IMR-90 (cell line): ENCODE measurements around the gene TNFRSF18. TPM values are rescaled to one million over a fixed set of nuclear protein-coding genes. Genes with fewer than 3 reads are reported as not detected.
A peak's percentile ranks its signal among the peaks of the same experiment; 100 is the strongest.

ENCODE experiments used
- ATAC-seq: fragments of 200-7000 bp; cut with Tn5 transposase; 2 replicates; pipeline ENCODE4 v1.9.1; 2020; ENCODE audit warnings: low read depth, mild to moderate bottlenecking, moderate library complexity
- Bru-seq: library from RNA; stranded (reverse); fragments of 400-500 nt; gene quantifications from one replicate; lab custom pipeline; 2021; lab: Mats Ljungman, UMichigan
- BruChase-seq, 2 experiments: library from RNA; stranded (reverse); fragments of 400-500 nt; gene quantifications; one replicate each; lab custom pipeline; 2021; lab: Mats Ljungman, UMichigan
- BruUV-seq: library from RNA; stranded (reverse); fragments of 400-500 nt; replicated peaks from 2 replicates; lab custom pipeline; 2021; lab: Mats Ljungman, UMichigan
- CTCF ChIA-PET: fragments of 300-600 bp; formaldehyde crosslinking; extraction: SDS; loops from one replicate; lab custom pipeline; 2021; ENCODE audit warnings: antibody characterized with exemption; lab: Yijun Ruan, JAX
- POLR2A ChIA-PET: fragments of 300-600 bp; sonication (Branson Sonifier 250); formaldehyde crosslinking; loops from one replicate; lab custom pipeline; 2022; ENCODE audit warnings: antibody characterized with exemption; ENCODE audit not compliant: unreplicated experiment; lab: Charles Lee
- DNase-seq: peaks from one replicate; pipeline ENCODE4 v3.0.0; 2013
- H2AFZ ChIP-seq: replicated peaks from 2 replicates; pipeline ENCODE3; 2013; ENCODE audit warnings: low read length, mild to moderate bottlenecking; ENCODE audit not compliant: poor library complexity
- H2AK5ac ChIP-seq: 2 replicates; pipeline ENCODE4 v1.6.1; 2013; ENCODE audit warnings: low read depth, low read length, inconsistent platforms
- H2AK9ac ChIP-seq: replicated peaks from 2 replicates; pipeline ENCODE3; 2013; ENCODE audit warnings: mild to moderate bottlenecking, low read depth, low read length, moderate library complexity; ENCODE audit not compliant: poor library complexity
- H2BK120ac ChIP-seq: 2 replicates; pipeline ENCODE4 v1.6.1; 2013; ENCODE audit warnings: low read depth, low read length, inconsistent platforms
- H2BK15ac ChIP-seq: 3 replicates; pipeline ENCODE4 v1.6.1; 2013; ENCODE audit warnings: low read depth, low read length, inconsistent platforms
- H2BK20ac ChIP-seq: 2 replicates; pipeline ENCODE4 v1.6.1; 2013; ENCODE audit warnings: low read depth, mild to moderate bottlenecking, inconsistent platforms, low read length, moderate library complexity
- H2BK5ac ChIP-seq: 2 replicates; pipeline ENCODE4 v1.6.1; 2013; ENCODE audit warnings: mild to moderate bottlenecking, low read depth, low read length, inconsistent platforms; ENCODE audit not compliant: poor library complexity, severe bottlenecking
- H3K14ac ChIP-seq: replicated peaks from 2 replicates; pipeline ENCODE4 v1.6.1; 2013; ENCODE audit warnings: low read depth, low read length, inconsistent platforms
- H3K18ac ChIP-seq: 2 replicates; pipeline ENCODE4 v1.6.1; 2013; ENCODE audit warnings: low read depth, low read length, control low read depth
- H3K23ac ChIP-seq: 2 replicates; pipeline ENCODE4 v1.6.1; 2013; ENCODE audit warnings: low read depth, low read length, inconsistent platforms
- H3K27ac ChIP-seq: 2 replicates; pipeline ENCODE4 v1.5.1; 2013; ENCODE audit warnings: mild to moderate bottlenecking, control low read depth, low read length; ENCODE audit not compliant: insufficient read depth
- H3K27me3 ChIP-seq: 2 replicates; pipeline ENCODE4 v1.6.1; 2013; ENCODE audit warnings: low read length; ENCODE audit not compliant: control insufficient read depth, insufficient read depth
- H3K36me3 ChIP-seq: 2 replicates; pipeline ENCODE4 v1.6.1; 2013; ENCODE audit warnings: low read length, mixed read lengths; ENCODE audit not compliant: control insufficient read depth, insufficient read depth
- H3K4ac ChIP-seq: 2 replicates; pipeline ENCODE4 v1.6.1; 2013; ENCODE audit warnings: low read depth, low read length, inconsistent platforms
- H3K4me1 ChIP-seq: 2 replicates; pipeline ENCODE4 v1.6.1; 2013; ENCODE audit warnings: low read length, mixed read lengths; ENCODE audit not compliant: control insufficient read depth, insufficient read depth
- H3K4me2 ChIP-seq: 2 replicates; pipeline ENCODE4 v1.6.1; 2013; ENCODE audit warnings: low read depth, mild to moderate bottlenecking, control low read depth, low read length, moderate library complexity
- H3K4me3 ChIP-seq: 2 replicates; pipeline ENCODE4 v1.5.1; 2013; ENCODE audit warnings: low read depth, mild to moderate bottlenecking, control low read depth, low read length, moderate library complexity; ENCODE audit not compliant: insufficient read depth
- H3K56ac ChIP-seq: 2 replicates; pipeline ENCODE4 v1.6.1; 2013; ENCODE audit warnings: low read length, inconsistent platforms; ENCODE audit not compliant: insufficient read depth; ENCODE audit errors: extremely low read depth
- H3K79me1 ChIP-seq, 2 experiments: 2 replicates each; pipeline ENCODE4 v1.6.1; 2013; ENCODE audit warnings: low read length in 2 of 2, inconsistent platforms in 1 of 2, low read depth in 1 of 2
- H3K9ac ChIP-seq: 2 replicates; pipeline ENCODE4 v1.6.1; 2013; ENCODE audit warnings: low read depth, low read length, control low read depth
- H3K9me1 ChIP-seq: 2 replicates; pipeline ENCODE4 v1.6.1; 2013; ENCODE audit warnings: low read length, inconsistent platforms; ENCODE audit not compliant: insufficient read depth
- H3K9me3 ChIP-seq: 2 replicates; pipeline ENCODE4 v1.6.1; 2013; ENCODE audit warnings: low read length; ENCODE audit not compliant: control insufficient read depth, insufficient read depth
- H4K20me1 ChIP-seq: 2 replicates; pipeline ENCODE4 v1.6.1; 2013; ENCODE audit warnings: low read length, inconsistent platforms; ENCODE audit not compliant: insufficient read depth
- H4K5ac ChIP-seq: 2 replicates; pipeline ENCODE4 v1.6.1; 2013; ENCODE audit warnings: mild to moderate bottlenecking, low read depth, low read length, control low read depth
- H4K8ac ChIP-seq, 2 experiments: 2 replicates each; pipeline ENCODE4 v1.6.1; 2013; ENCODE audit warnings: low read depth in 2 of 2, low read length in 2 of 2, control low read depth in 1 of 2, inconsistent platforms in 1 of 2
- H4K91ac ChIP-seq: 2 replicates; pipeline ENCODE4 v1.6.1; 2013; ENCODE audit warnings: low read depth, low read length, inconsistent platforms; ENCODE audit not compliant: insufficient read depth
- BHLHE40 ChIP-seq: fragments of 150-350 bp; IDR thresholded peaks from 2 replicates; pipeline ENCODE4 v1.6.1; 2016; ENCODE audit warnings: mild to moderate bottlenecking, low read depth, low read length
- CEBPB ChIP-seq: IDR thresholded peaks from 2 replicates; pipeline ENCODE4 v1.6.1; 2012; ENCODE audit warnings: low read depth, low read length, improper control_type of control experiment
- CHD1 ChIP-seq: IDR thresholded peaks from 2 replicates; pipeline ENCODE4 v1.6.1; 2012; ENCODE audit warnings: low read depth, low read length, improper control_type of control experiment
- CTCF ChIP-seq: conservative IDR thresholded peaks from 2 replicates; pipeline ENCODE4 v1.5.1; 2012; ENCODE audit warnings: mild to moderate bottlenecking, low read depth, low read length, improper control_type of control experiment
- ELK1 ChIP-seq: fragments of 150-350 bp; IDR thresholded peaks from 2 replicates; pipeline ENCODE4 v1.6.1; 2016; ENCODE audit warnings: low read depth, mild to moderate bottlenecking, low read length, moderate library complexity, borderline replicate concordance
- MAFK ChIP-seq: IDR thresholded peaks from 2 replicates; pipeline ENCODE4 v1.6.1; 2012; ENCODE audit warnings: low read depth, low read length, improper control_type of control experiment
- MAZ ChIP-seq: IDR thresholded peaks from 2 replicates; pipeline ENCODE4 v1.6.1; 2012; ENCODE audit warnings: low read depth, mild to moderate bottlenecking, low read length, improper control_type of control experiment, moderate library complexity, borderline replicate concordance
- MXI1 ChIP-seq: IDR thresholded peaks from 2 replicates; pipeline ENCODE4 v1.6.1; 2012; ENCODE audit warnings: low read depth, mild to moderate bottlenecking, low read length, moderate library complexity, borderline replicate concordance
- NFE2L2 ChIP-seq: fragments of 150-350 bp; IDR thresholded peaks from 2 replicates; pipeline ENCODE4 v1.6.1; 2016; ENCODE audit warnings: low read depth, mild to moderate bottlenecking, low read length
- POLR2A ChIP-seq: IDR thresholded peaks from 2 replicates; pipeline ENCODE4 v1.6.1; 2012; ENCODE audit warnings: mild to moderate bottlenecking, low read depth, low read length
- RAD21 ChIP-seq: IDR thresholded peaks from 2 replicates; pipeline ENCODE4 v1.6.1; 2012; ENCODE audit warnings: low read length, improper control_type of control experiment
- RCOR1 ChIP-seq: IDR thresholded peaks from 2 replicates; pipeline ENCODE4 v1.6.1; 2012; ENCODE audit warnings: mild to moderate bottlenecking, low read length, improper control_type of control experiment; ENCODE audit not compliant: insufficient replicate concordance
- SMC3 ChIP-seq: fragments of 150-350 bp; IDR thresholded peaks from 2 replicates; pipeline ENCODE4 v1.6.1; 2016; ENCODE audit warnings: low read depth, mild to moderate bottlenecking, antibody characterized with exemption, low read length, moderate library complexity
- USF2 ChIP-seq: fragments of 150-350 bp; IDR thresholded peaks from 2 replicates; pipeline ENCODE4 v1.6.1; 2017; ENCODE audit warnings: mild to moderate bottlenecking, antibody characterized with exemption, low read length, low read depth
- WGBS, 2 experiments: methylation state at CpG; one replicate each; pipeline versions ENCODE4 v1.1.5 to v1.1.7; 2013; ENCODE audit warnings: missing lambda C conversion rate in 2 of 2; ENCODE audit not compliant: insufficient read length in 1 of 2; ENCODE audit errors: extremely low coverage in 2 of 2; 5-methylcytosine and 5-hydroxymethylcytosine counted together
- dilution Hi-C: fragments of 300-500 bp; cut with HindIII; formaldehyde crosslinking; loops from one replicate; pipeline ENCODE4 v1.14.3; 2018; ENCODE audit warnings: low sequenced_read_pairs; ENCODE audit not compliant: unreplicated experiment
- in situ Hi-C: fragments of 300-500 bp; cut with MboI; formaldehyde crosslinking; loops from 3 replicates; pipeline ENCODE4 v1.14.3; 2019; ENCODE audit warnings: low sequenced_read_pairs, inconsistent platforms, mixed read lengths
- intact Hi-C: fragments of 100-400 bp; cut with micrococcal nuclease; formaldehyde crosslinking; loops from 2 replicates; pipeline ENCODE4 v1.10.0; 2022
- long read RNA-seq: library from polyadenylated mRNA; unstranded; transcript quantifications from one replicate; pipeline ENCODE4 v2.0.0, GENCODE V29; 2021; ENCODE audit not compliant: unreplicated experiment
- polyA plus RNA-seq, 3 experiments: library from polyadenylated mRNA; depleted of rRNA; stranded (reverse); fragments of >200 nt; gene quantifications; 2 replicates each; pipeline ENCODE4 v1.2.3, GENCODE V29; 2012; ENCODE audit warnings: low replicate concordance in 1 of 3
- total RNA-seq: library from RNA; depleted of rRNA; stranded (reverse); fragments of >200 nt; gene quantifications from 2 replicates; pipeline ENCODE4 v1.2.3, GENCODE V29; 2012; rRNA removed

The TNFRSF18 gene
- total RNA-seq (0.18 TPM in 1 of 2 replicates, not detected in the other), polyA plus RNA-seq (2012; rRNA removed) (1.0 and 1.2 TPM in 2 replicates), Bru-seq, nascent RNA (percentile 15 among the genes with signal in this experiment), BruChase-seq, experiment 1, labeled RNA remaining after a 6-hour chase (not detected), BruChase-seq, experiment 2, labeled RNA remaining after a 2-hour chase (percentile 15 among the genes with signal in this experiment)
- polyA plus RNA-seq (2012; cell fraction: cytosol; rRNA removed) = 0.23 and 0.65 TPM in 2 replicates
- polyA plus RNA-seq (2012; cell fraction: nucleus; rRNA removed; ENCODE audit: low replicate concordance) = 4.4 and 10.1 TPM in 2 replicates
- long read RNA-seq = 0 reads

- peak within 1 kb of the TSS; percentile 63 for H2AFZ ChIP-seq
- no peak within 1 kb of the TSS for H3K4ac ChIP-seq
- no peaks in the 10 kb centered on the region for H3K79me1 ChIP-seq
- H2BK20ac ChIP-seq = no peak within 1 kb of the TSS
- no peaks in the 10 kb centered on the region for H3K9me3 ChIP-seq
- no peak within 1 kb of the TSS for H3K4me2 ChIP-seq
- H4K91ac ChIP-seq = no peak within 1 kb of the TSS
- no peaks in the 10 kb centered on the region for H4K20me1 ChIP-seq
- POLR2A ChIA-PET = no interaction called here
- in situ Hi-C loops (no loop called here), intact Hi-C loops (no loop called here), dilution Hi-C loops (no loop called here)
- H2BK5ac ChIP-seq = no peak within 1 kb of the TSS
- no peak within 1 kb of the TSS for H4K5ac ChIP-seq
- no peak within 1 kb of the TSS for H3K4me3 ChIP-seq
- H3K4me1 ChIP-seq = peaks cover 12% of the 10 kb centered on the region
- H3K56ac ChIP-seq = no peak within 1 kb of the TSS
- H4K8ac ChIP-seq = no peak within 1 kb of the TSS
- H2BK120ac ChIP-seq = 0 out of 2 replicates have a peak within 1 kb of the TSS, but pooled peaks have one; percentile 15
- H3K9ac ChIP-seq = no peak within 1 kb of the TSS
- no peak within 1 kb of the TSS for H3K27ac ChIP-seq
- no peak for DNase-seq
- H3K9me1 ChIP-seq = no peaks in the 10 kb centered on the region
- no peak within 1 kb of the TSS for H3K14ac ChIP-seq
- no peak within 1 kb of the TSS for H2BK15ac ChIP-seq
- no peaks in the 10 kb centered on the region for H3K36me3 ChIP-seq
- H3K18ac ChIP-seq = no peak within 1 kb of the TSS
- CTCF ChIA-PET = no interaction called here
- peak within 1 kb of the TSS; percentile 3 for H2AK5ac ChIP-seq
- no peak for ATAC-seq
- H3K27me3 ChIP-seq = no peaks in the 10 kb centered on the region; the same call in 1 of the 2 replicates
- BruUV-seq = no TSS peak
- WGBS, 2 experiments = 35% methylated on average over 16 of the region's 49 CpGs; no CpG with 5 or more reads in 1 of the 2 experiments
- no peak within 1 kb of the TSS for H2AK9ac ChIP-seq
- no peak within 1 kb of the TSS; the same call in 1 of the 2 replicates for H3K23ac ChIP-seq
- TF ChIP-seq USF2 (no peak), MAFK (no peak), RAD21 (no peak), BHLHE40 (no peak), CTCF (no peak), POLR2A (no peak), CHD1 (no peak), ELK1 (no peak), MXI1 (no peak), CEBPB (no peak), RCOR1 (no peak), MAZ (no peak), SMC3 (no peak), NFE2L2 (no peak)
Observed at GRCh38 chr1:1206376-1206965, at the start of gene TNFRSF18. Gene TNFRSF18 (minus strand): TSS chr1:1206592. CDS start chr1:1206571, 21 bp downstream.
